Measurements from ENCODE around the gene PODXL. TPM values are rescaled to one million over a fixed set of nuclear protein-coding genes. Genes with fewer than 3 reads are reported as not detected.

PODXL gene
- total RNA-seq, 1 experiment from 2014 or later: 727 TPM

DNA sequence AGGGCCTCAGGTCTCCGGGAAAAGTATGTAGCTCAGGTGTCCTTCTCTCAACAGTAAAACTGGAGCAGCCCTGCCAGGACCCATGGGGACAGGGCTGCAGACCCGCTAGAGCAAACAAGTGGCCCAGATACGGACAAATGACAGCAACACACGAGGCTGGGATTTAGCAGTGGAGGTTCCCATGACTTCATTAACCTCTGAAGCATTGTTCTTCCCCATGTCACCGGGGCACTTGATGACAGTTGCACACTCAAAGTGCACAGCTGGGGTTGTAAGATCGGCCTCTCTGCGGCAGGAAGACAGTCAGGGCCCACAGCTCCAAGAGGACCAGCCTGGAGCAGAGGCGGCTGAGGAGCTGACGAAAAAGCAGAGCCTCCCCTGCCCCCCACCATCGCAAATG is 12.5 kb upstream of the PODXL start:
- H2BK120ac ChIP-seq (ENCODE audit: low read depth, low read length, poor library complexity, severe bottlenecking): no peak overlapping the region
- H4K20me1 ChIP-seq (ENCODE audit: control insufficient read depth, insufficient read depth, insufficient read length): no peaks in the 10 kb centered on the region
- no peaks in the 10 kb centered on the region for H3K9me3 Mint-ChIP-seq

More for the DNA sequence above, 12.5 kb upstream of the PODXL start:
- H2BK15ac ChIP-seq (ENCODE audit: low read depth, low read length): no peak overlapping the region
- no peak overlapping the region for H2AK5ac ChIP-seq (ENCODE audit: insufficient read length, low read length)
- H3K56ac ChIP-seq (ENCODE audit: insufficient read length, low read depth, low read length): no peak overlapping the region
- no peak overlapping the region for H3K4me2 ChIP-seq (ENCODE audit: insufficient read depth, insufficient read length, low read length)
- H2AFZ ChIP-seq (ENCODE audit: low read length): no peak overlapping the region
- no peak overlapping the region for H3K4me3 Mint-ChIP-seq
- H2BK5ac ChIP-seq (ENCODE audit: insufficient read length, low read length): no peak overlapping the region
- 0 out of 2 replicates have a peak, but pooled peaks cover under 1% of the 10 kb centered on the region for H3K4me1 ChIP-seq (ENCODE audit: insufficient read depth, low read length)
- H2BK20ac ChIP-seq (ENCODE audit: low read depth, low read length, poor library complexity, severe bottlenecking): no peak overlapping the region
- no peak overlapping the region for H4K5ac ChIP-seq (ENCODE audit: insufficient read length, low read depth, low read length)
- H3K27ac Mint-ChIP-seq: no peak overlapping the region
- no peak overlapping the region for H4K91ac ChIP-seq (ENCODE audit: insufficient read length, low read depth, low read length)
- TF ChIP-seq, protein P1, sequence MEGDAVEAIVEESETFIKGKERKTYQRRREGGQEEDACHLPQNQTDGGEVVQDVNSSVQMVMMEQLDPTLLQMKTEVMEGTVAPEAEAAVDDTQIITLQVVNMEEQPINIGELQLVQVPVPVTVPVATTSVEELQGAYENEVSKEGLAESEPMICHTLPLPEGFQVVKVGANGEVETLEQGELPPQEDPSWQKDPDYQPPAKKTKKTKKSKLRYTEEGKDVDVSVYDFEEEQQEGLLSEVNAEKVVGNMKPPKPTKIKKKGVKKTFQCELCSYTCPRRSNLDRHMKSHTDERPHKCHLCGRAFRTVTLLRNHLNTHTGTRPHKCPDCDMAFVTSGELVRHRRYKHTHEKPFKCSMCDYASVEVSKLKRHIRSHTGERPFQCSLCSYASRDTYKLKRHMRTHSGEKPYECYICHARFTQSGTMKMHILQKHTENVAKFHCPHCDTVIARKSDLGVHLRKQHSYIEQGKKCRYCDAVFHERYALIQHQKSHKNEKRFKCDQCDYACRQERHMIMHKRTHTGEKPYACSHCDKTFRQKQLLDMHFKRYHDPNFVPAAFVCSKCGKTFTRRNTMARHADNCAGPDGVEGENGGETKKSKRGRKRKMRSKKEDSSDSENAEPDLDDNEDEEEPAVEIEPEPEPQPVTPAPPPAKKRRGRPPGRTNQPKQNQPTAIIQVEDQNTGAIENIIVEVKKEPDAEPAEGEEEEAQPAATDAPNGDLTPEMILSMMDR (conservative IDR thresholded peaks at IDR 0.05): no peak
- no peaks in the 10 kb centered on the region for H3K79me2 ChIP-seq (ENCODE audit: insufficient read depth, low read length)
- DNase-seq: no peak
- no peak overlapping the region for H2BK12ac ChIP-seq (ENCODE audit: insufficient read length, low read depth, low read length)
- no peaks in the 10 kb centered on the region for H3K27me3 ChIP-seq (ENCODE audit: insufficient read depth, low read length)
- H3K4me1 Mint-ChIP-seq: peaks cover 27 to 30% of the 10 kb centered on the region in 2 experiments
- H3K9me3 ChIP-seq (ENCODE audit: control insufficient read depth, low read depth, low read length): no peaks in the 10 kb centered on the region
- H3K18ac ChIP-seq (ENCODE audit: insufficient read length, low read depth, low read length): no peak overlapping the region
- H3K14ac ChIP-seq (ENCODE audit: insufficient read depth, low read length): no peak overlapping the region
- no peaks in the 10 kb centered on the region for H3K36me3 Mint-ChIP-seq (ENCODE audit: insufficient read depth in 1 of 3, low read depth in 3 of 3)
- no peaks in the 10 kb centered on the region; the same call in none of the 2 replicates for H3K27me3 Mint-ChIP-seq (ENCODE audit: low read depth)
- H3T11ph ChIP-seq (ENCODE audit: low read length): no peak overlapping the region
- H3K79me1 ChIP-seq (ENCODE audit: insufficient read depth, low read depth, low read length, poor library complexity, severe bottlenecking): no peaks in the 10 kb centered on the region
- H3K4ac ChIP-seq (ENCODE audit: low read depth, low read length): no peak overlapping the region
- H3K23ac ChIP-seq (ENCODE audit: insufficient read length, low read depth, low read length): no peak overlapping the region
- H3K27ac ChIP-seq (ENCODE audit: insufficient read length, low read depth, low read length): no peak overlapping the region
- H3K9ac ChIP-seq (ENCODE audit: extremely low read depth, insufficient read length, low read length): no peak overlapping the region
- no peaks in the 10 kb centered on the region for H3K23me2 ChIP-seq (ENCODE audit: insufficient read length, low read depth, low read length, poor library complexity, severe bottlenecking)
- H4K8ac ChIP-seq (replicated peaks; ENCODE audit: insufficient read length, low read depth, low read length): no peak overlapping the region
- no CpG with 5 or more reads among the region's 10 CpGs for WGBS (ENCODE audit: extremely low coverage, insufficient read length, low lambda C conversion rate)
